Astrocyte (in vitro differentiated cells and primary cell): ENCODE results near the gene C2CD4B.

Source experiments
- CTCF ChIP-seq: IDR thresholded peaks from 2 replicates; pipeline ENCODE4 v1.5.1; 2011; ENCODE audit warnings: low read depth, mild to moderate bottlenecking, inconsistent platforms, low read length, moderate library complexity; ENCODE audit not compliant: insufficient read depth
- EZH2 ChIP-seq: IDR thresholded peaks from 2 replicates; pipeline ENCODE4 v1.6.1; 2012; ENCODE audit warnings: mild to moderate bottlenecking, low read length, inconsistent platforms; ENCODE audit not compliant: insufficient read depth

- TF ChIP-seq CTCF, result no peak
- no peak for TF ChIP-seq EZH2
Observed at GRCh38 chr15:62163397-62164013, 1.6 kb downstream of the C2CD4B start.
